ENCODE measurements around the gene CD36. TPM values are rescaled to one million over a fixed set of nuclear protein-coding genes. Genes with fewer than 3 reads are reported as not detected.
"Not testable (repeated sequence)": the region's sequence is repeated elsewhere in the genome, so short reads cannot be mapped to it uniquely, and the experiment has no call there.

The CD36 gene
- total RNA-seq, 1 experiment from 2014 or later = 0.28 TPM

GRCh38 chr7:80666376-80666775 lies 27.9 kb downstream of the CD36 start:
- no peak overlapping the region for H2BK15ac ChIP-seq (ENCODE audit: low read depth, low read length)
- H2BK20ac ChIP-seq (ENCODE audit: low read depth, low read length, poor library complexity, severe bottlenecking) = no peak overlapping the region
- no peaks in the 10 kb centered on the region for H4K20me1 ChIP-seq (ENCODE audit: control insufficient read depth, insufficient read depth, insufficient read length)
- DNase-seq = no peak
- no peak overlapping the region for H3T11ph ChIP-seq (ENCODE audit: low read length)
- no peak overlapping the region for H3K14ac ChIP-seq (ENCODE audit: insufficient read depth, low read length)
- Mint-ChIP-seq H3K4me3 (no peak overlapping the region), H3K27ac (no peak overlapping the region), H3K9me3 (no peaks in the 10 kb centered on the region), H3K4me1 (no peaks in the 10 kb centered on the region), H3K36me3 (ENCODE audit: insufficient read depth in 1 of 3, low read depth in 3 of 3) (no peaks in the 10 kb centered on the region), H3K27me3 (ENCODE audit: low read depth) (no peaks in the 10 kb centered on the region)
- no peak overlapping the region for H2BK12ac ChIP-seq (ENCODE audit: insufficient read length, low read depth, low read length)
- no peak overlapping the region for H2BK5ac ChIP-seq (ENCODE audit: insufficient read length, low read length)
- no peak overlapping the region for H2AK5ac ChIP-seq (ENCODE audit: insufficient read length, low read length)
- no CpG with 5 or more reads among the region's 2 CpGs for WGBS (ENCODE audit: extremely low coverage, insufficient read length, low lambda C conversion rate)
- H3K9me3 ChIP-seq (ENCODE audit: control insufficient read depth, low read depth, low read length) = no peaks in the 10 kb centered on the region
- H3K27me3 ChIP-seq (ENCODE audit: insufficient read depth, low read length) = no peaks in the 10 kb centered on the region
- H3K23ac ChIP-seq (ENCODE audit: insufficient read length, low read depth, low read length) = no peak overlapping the region
- H3K79me1 ChIP-seq (ENCODE audit: insufficient read depth, low read depth, low read length, poor library complexity, severe bottlenecking) = no peaks in the 10 kb centered on the region
- no peaks in the 10 kb centered on the region for H3K79me2 ChIP-seq (ENCODE audit: insufficient read depth, low read length)
- no peak overlapping the region for H3K9ac ChIP-seq (ENCODE audit: extremely low read depth, insufficient read length, low read length)
- H3K56ac ChIP-seq (ENCODE audit: insufficient read length, low read depth, low read length) = no peak overlapping the region
- H3K18ac ChIP-seq (ENCODE audit: insufficient read length, low read depth, low read length) = no peak overlapping the region
- H3K4me1 ChIP-seq (ENCODE audit: insufficient read depth, low read length) = no peaks in the 10 kb centered on the region
- TF ChIP-seq CTCF (conservative IDR thresholded peaks at IDR 0.05) = no peak
- no peak overlapping the region for H2BK120ac ChIP-seq (ENCODE audit: low read depth, low read length, poor library complexity, severe bottlenecking)
- H3K23me2 ChIP-seq (ENCODE audit: insufficient read length, low read depth, low read length, poor library complexity, severe bottlenecking) = no peaks in the 10 kb centered on the region
- H3K27ac ChIP-seq (ENCODE audit: insufficient read length, low read depth, low read length) = no peak overlapping the region
- no peak overlapping the region for H4K91ac ChIP-seq (ENCODE audit: insufficient read length, low read depth, low read length)
- no peak overlapping the region for H4K5ac ChIP-seq (ENCODE audit: insufficient read length, low read depth, low read length)
- no peak overlapping the region for H3K4ac ChIP-seq (ENCODE audit: low read depth, low read length)
- H4K8ac ChIP-seq (replicated peaks; ENCODE audit: insufficient read length, low read depth, low read length) = no peak overlapping the region
- no peak overlapping the region for H3K4me2 ChIP-seq (ENCODE audit: insufficient read depth, insufficient read length, low read length)
- H2AFZ ChIP-seq (ENCODE audit: low read length) = no peak overlapping the region

- H3K36me3 Mint-ChIP-seq (ENCODE audit: insufficient read depth in 1 of 3, low read depth in 3 of 3); H2BK120ac ChIP-seq (ENCODE audit: low read depth, low read length, poor library complexity, severe bottlenecking); H3K79me2 ChIP-seq (ENCODE audit: insufficient read depth, low read length); H3K27me3 Mint-ChIP-seq (ENCODE audit: low read depth); H4K91ac ChIP-seq (ENCODE audit: insufficient read length, low read depth, low read length); H4K20me1 ChIP-seq (ENCODE audit: control insufficient read depth, insufficient read depth, insufficient read length); H3K18ac ChIP-seq (ENCODE audit: insufficient read length, low read depth, low read length); H3K4ac ChIP-seq (ENCODE audit: low read depth, low read length); H2BK20ac ChIP-seq (ENCODE audit: low read depth, low read length, poor library complexity, severe bottlenecking); H3T11ph ChIP-seq (ENCODE audit: low read length); H3K9me3 ChIP-seq (ENCODE audit: control insufficient read depth, low read depth, low read length); H3K4me1 Mint-ChIP-seq; H2AFZ ChIP-seq (ENCODE audit: low read length); H3K27me3 ChIP-seq (ENCODE audit: insufficient read depth, low read length); H4K5ac ChIP-seq (ENCODE audit: insufficient read length, low read depth, low read length); H3K4me1 ChIP-seq (ENCODE audit: insufficient read depth, low read length); H2BK15ac ChIP-seq (ENCODE audit: low read depth, low read length); H3K79me1 ChIP-seq (ENCODE audit: insufficient read depth, low read depth, low read length, poor library complexity, severe bottlenecking); H3K9me3 Mint-ChIP-seq; H3K27ac Mint-ChIP-seq; H3K9ac ChIP-seq (ENCODE audit: extremely low read depth, insufficient read length, low read length); DNase-seq; H3K4me3 Mint-ChIP-seq; H2BK5ac ChIP-seq (ENCODE audit: insufficient read length, low read length); H2AK5ac ChIP-seq (ENCODE audit: insufficient read length, low read length); H3K56ac ChIP-seq (ENCODE audit: insufficient read length, low read depth, low read length); H3K4me2 ChIP-seq (ENCODE audit: insufficient read depth, insufficient read length, low read length); H4K8ac ChIP-seq (replicated peaks; ENCODE audit: insufficient read length, low read depth, low read length); H3K23ac ChIP-seq (ENCODE audit: insufficient read length, low read depth, low read length); H3K23me2 ChIP-seq (ENCODE audit: insufficient read length, low read depth, low read length, poor library complexity, severe bottlenecking); H3K27ac ChIP-seq (ENCODE audit: insufficient read length, low read depth, low read length); H3K14ac ChIP-seq (ENCODE audit: insufficient read depth, low read length); H2BK12ac ChIP-seq (ENCODE audit: insufficient read length, low read depth, low read length): not testable (repeated sequence)
- no CpG with 5 or more reads among the region's 6 CpGs for WGBS (ENCODE audit: extremely low coverage, insufficient read length, low lambda C conversion rate)
Observed at GRCh38 chr7:80669367-80669766, 30.9 kb downstream of the CD36 start.

All from H9 (cell line).